ENCODE results near the gene SPSB2.

GRCh38 chr12:6866163-6866919, 6.8 kb downstream of the SPSB2 start:
- TF ChIP-seq, protein P1, sequence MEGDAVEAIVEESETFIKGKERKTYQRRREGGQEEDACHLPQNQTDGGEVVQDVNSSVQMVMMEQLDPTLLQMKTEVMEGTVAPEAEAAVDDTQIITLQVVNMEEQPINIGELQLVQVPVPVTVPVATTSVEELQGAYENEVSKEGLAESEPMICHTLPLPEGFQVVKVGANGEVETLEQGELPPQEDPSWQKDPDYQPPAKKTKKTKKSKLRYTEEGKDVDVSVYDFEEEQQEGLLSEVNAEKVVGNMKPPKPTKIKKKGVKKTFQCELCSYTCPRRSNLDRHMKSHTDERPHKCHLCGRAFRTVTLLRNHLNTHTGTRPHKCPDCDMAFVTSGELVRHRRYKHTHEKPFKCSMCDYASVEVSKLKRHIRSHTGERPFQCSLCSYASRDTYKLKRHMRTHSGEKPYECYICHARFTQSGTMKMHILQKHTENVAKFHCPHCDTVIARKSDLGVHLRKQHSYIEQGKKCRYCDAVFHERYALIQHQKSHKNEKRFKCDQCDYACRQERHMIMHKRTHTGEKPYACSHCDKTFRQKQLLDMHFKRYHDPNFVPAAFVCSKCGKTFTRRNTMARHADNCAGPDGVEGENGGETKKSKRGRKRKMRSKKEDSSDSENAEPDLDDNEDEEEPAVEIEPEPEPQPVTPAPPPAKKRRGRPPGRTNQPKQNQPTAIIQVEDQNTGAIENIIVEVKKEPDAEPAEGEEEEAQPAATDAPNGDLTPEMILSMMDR (IDR thresholded peaks at IDR 0.05) = no peak
- no peak for TF ChIP-seq POLR2A (IDR thresholded peaks at IDR 0.05)
